K562 (cell line): ENCODE measurements around the gene TBX19. TPM values are rescaled to one million over a fixed set of nuclear protein-coding genes. Genes with fewer than 3 reads are reported as not detected.

ENCODE experiments used
- ARID1B ChIP-seq: fragments of 450-650 bp; IDR thresholded peaks from 2 replicates; pipeline ENCODE4 v1.6.1; 2016; ENCODE audit warnings: antibody characterized with exemption, mild to moderate bottlenecking, inconsistent platforms
- BRD9 ChIP-seq: fragments of 450-650 bp; IDR thresholded peaks from 2 replicates; pipeline ENCODE4 v1.6.1; 2018; ENCODE audit warnings: low read depth; ENCODE audit not compliant: partially characterized antibody
- CTCF ChIP-seq, 3 experiments: IDR thresholded peaks in 2 of 3; conservative IDR thresholded peaks in 1 of 3; 2 replicates each; pipeline ENCODE4 v1.5.1; 2011 to 2012; ENCODE audit warnings: low read length in 3 of 3, mild to moderate bottlenecking in 3 of 3, control low read depth in 2 of 3, improper control_type of control experiment in 1 of 3, inconsistent platforms in 1 of 3, low read depth in 1 of 3, mixed read lengths in 1 of 3, moderate library complexity in 1 of 3; ENCODE audit not compliant: insufficient read depth in 2 of 3
- CTCFL ChIP-seq: IDR thresholded peaks from 2 replicates; pipeline ENCODE4 v1.6.1; 2011; ENCODE audit warnings: borderline replicate concordance, low read depth, mild to moderate bottlenecking, moderate library complexity, low read length; ENCODE audit not compliant: insufficient read depth, poor library complexity, severe bottlenecking
- ELF4 ChIP-seq: fragments of 450-650 bp; formaldehyde crosslinking; IDR thresholded peaks from 2 replicates; pipeline ENCODE4 v1.4.0; 2022; ENCODE audit warnings: missing genetic modification characterization
- GTF2B ChIP-seq: IDR thresholded peaks from 2 replicates; pipeline ENCODE4 v1.6.1; 2011; ENCODE audit not compliant: insufficient read length; ENCODE audit errors: extremely low read depth
- HDAC1 ChIP-seq, 2 experiments: fragments of 450-650 bp; IDR thresholded peaks; 2 replicates each; pipeline ENCODE4 v1.6.1; 2016 to 2017; ENCODE audit warnings: inconsistent platforms in 1 of 2, mild to moderate bottlenecking in 1 of 2, moderate library complexity in 1 of 2
- HNRNPH1 ChIP-seq: fragments of 200-400 bp; formaldehyde crosslinking; optimal IDR thresholded peaks from 2 replicates; pipeline ENCODE3; 2017; ENCODE audit warnings: low read depth, mild to moderate bottlenecking, low read length, moderate library complexity
- MAFF ChIP-seq: IDR thresholded peaks from 2 replicates; pipeline ENCODE4 v1.6.1; 2012; ENCODE audit warnings: low read length, improper control_type of control experiment
- NELFE ChIP-seq: IDR thresholded peaks from 2 replicates; pipeline ENCODE4 v1.6.1; 2011; ENCODE audit warnings: mild to moderate bottlenecking; ENCODE audit not compliant: insufficient read depth, insufficient read length
- SMC3 ChIP-seq: conservative IDR thresholded peaks from 2 replicates; pipeline ENCODE4 v1.6.1; 2011; ENCODE audit warnings: low read depth, low read length, improper control_type of control experiment; ENCODE audit not compliant: insufficient read depth
- WHSC1 ChIP-seq: IDR thresholded peaks from one replicate; pipeline ENCODE4 v1.6.1; 2012; ENCODE audit warnings: low read length, control low read depth, inconsistent platforms
- ZNF407 ChIP-seq: fragments of 450-650 bp; IDR thresholded peaks from 2 replicates; pipeline ENCODE4 v1.6.1; 2016; ENCODE audit warnings: low read depth
- polyA plus RNA-seq, 8 experiments: library from polyadenylated mRNA; depleted of rRNA in 4 of 8; stranded (reverse) in 5 of 8; unstranded in 3 of 8; fragments of >200 nt; fragmentation: Nextera tagmentation in 2 of 8; fragmentation: Illumina TruSeq in 1 of 8; extraction: Ambion mirVana in 2 of 8; extraction: Trizol in 1 of 8; gene quantifications; 2 replicates each; pipeline versions ENCODE4 v1.2.1 to v1.2.3, GENCODE V29; 2011 to 2014; ENCODE audit warnings: inconsistent platforms in 1 of 8, missing spikeins in 1 of 8
- total RNA-seq, 7 experiments: library from RNA; depleted of rRNA in 6 of 7; stranded (reverse); fragments of >200 nt in 6 of 7; fragmentation: Illumina TruSeq in 2 of 7; extraction: Trizol in 2 of 7; gene quantifications; 2 replicates each; pipeline versions ENCODE4 v1.2.1 to v1.2.3, GENCODE V29; 2011 to 2021; ENCODE audit warnings: low replicate concordance in 1 of 7

TBX19 gene
- total and polyA plus RNA-seq, 9 of the 15 experiments (the other 6 are each of a cell fraction or from before 2014, with no cell fraction given): 0.32 to 3.1 (median 0.95) TPM

GRCh38 chr1:168338589-168339503, 58.2 kb downstream of the TBX19 start (continued):
- TF ChIP-seq CTCFL (no peak), CTCF (IDR thresholded peaks at IDR 0.05 in 2 of 3, conservative IDR thresholded peaks at IDR 0.05 in 1 of 3; ENCODE audit: insufficient read depth in 2 of 3, low read depth in 1 of 3, low read length in 3 of 3) (no peak), SMC3 (no peak), GTF2B (no peak), BRD9 (no peak), ZNF407 (no peak), WHSC1 (no peak), MAFF (peak; percentile 19; the same call in 1 of the 2 replicates), NELFE (no peak), ELF4 (CRISPR knock-in tag) (no peak), HDAC1 (IDR thresholded peaks at IDR 0.05) (no peak), HNRNPH1 (no peak), ARID1B (0 out of 2 replicates have a peak, but pooled peaks have one; percentile 17)
